CD14-positive monocyte (primary cell): ENCODE results near the gene HLA-DQA1. TPM values are rescaled to one million over a fixed set of nuclear protein-coding genes. Genes with fewer than 3 reads are reported as not detected.

ENCODE experiments used
- DNase-seq, 3 donors: peaks; one replicate each; pipeline ENCODE4 v3.0.0-alpha.2; 2011 to 2022
- H2AFZ ChIP-seq: 2 replicates; pipeline ENCODE4 v1.6.0; 2012; ENCODE audit warnings: mild to moderate bottlenecking, low read depth, low read length, inconsistent platforms; ENCODE audit not compliant: insufficient read depth, poor library complexity, severe bottlenecking
- H3K27ac ChIP-seq, 2 donors: 1 replicate in 1 of 2; 2 replicates in 1 of 2; pipeline ENCODE4 v1.5.1; 2012 to 2013; ENCODE audit warnings: low read length in 2 of 2, control low read depth in 1 of 2, inconsistent platforms in 1 of 2, low read depth in 1 of 2, mild to moderate bottlenecking in 1 of 2
- H3K27me3 ChIP-seq, 2 donors: one replicate each; pipeline versions ENCODE4 v1.6.0 to v1.6.1; 2011 to 2013; ENCODE audit warnings: low read length in 2 of 2; ENCODE audit not compliant: control insufficient read depth in 2 of 2, insufficient read depth in 2 of 2
- H3K36me3 ChIP-seq, 2 donors: replicated peaks in 1 of 2; 1 replicate in 1 of 2; 2 replicates in 1 of 2; pipeline versions ENCODE4 v1.5.1 to v1.6.1; 2012 to 2013; ENCODE audit warnings: low read length in 2 of 2, control low read depth in 1 of 2, inconsistent platforms in 1 of 2, mild to moderate bottlenecking in 1 of 2; ENCODE audit not compliant: insufficient read depth in 2 of 2, control insufficient read depth in 1 of 2
- H3K4me1 ChIP-seq, 2 donors: 1 replicate in 1 of 2; 2 replicates in 1 of 2; pipeline versions ENCODE4 v1.5.1 to v1.6.1; 2012 to 2013; ENCODE audit warnings: low read length in 2 of 2, control low read depth in 1 of 2, inconsistent platforms in 1 of 2, mild to moderate bottlenecking in 1 of 2, moderate library complexity in 1 of 2; ENCODE audit not compliant: insufficient read depth in 2 of 2, control insufficient read depth in 1 of 2
- H3K4me2 ChIP-seq: replicated peaks from 2 replicates; pipeline ENCODE3; 2012; ENCODE audit warnings: low read length, moderate library complexity, mild to moderate bottlenecking; ENCODE audit not compliant: poor library complexity, severe bottlenecking; ENCODE audit errors: extremely low read depth
- H3K4me3 ChIP-seq, 3 experiments: fragments of 200-600 bp in 1 of 3; sonication (generic) in 1 of 3; replicated peaks in 1 of 3; 1 replicate in 2 of 3; 2 replicates in 1 of 3; pipeline ENCODE4 v1.5.1; 2011 to 2013; ENCODE audit warnings: low read length in 3 of 3, mild to moderate bottlenecking in 3 of 3, control low read depth in 2 of 3, low read depth in 2 of 3, inconsistent platforms in 1 of 3, moderate library complexity in 1 of 3
- H3K79me2 ChIP-seq: 2 replicates; pipeline ENCODE4 v1.6.0; 2012; ENCODE audit warnings: mild to moderate bottlenecking, control low read depth, inconsistent platforms, low read length, moderate library complexity; ENCODE audit not compliant: insufficient read depth
- H3K9ac ChIP-seq: 2 replicates; pipeline ENCODE4 v1.6.0; 2017; ENCODE audit warnings: low read length, mild to moderate bottlenecking; ENCODE audit not compliant: insufficient read depth, poor library complexity, severe bottlenecking
- H3K9me3 ChIP-seq, 2 donors: replicated peaks in 1 of 2; 1 replicate in 1 of 2; 2 replicates in 1 of 2; pipeline versions ENCODE4 v1.5.1 to v1.6.1; 2012 to 2013; ENCODE audit warnings: low read length in 2 of 2, control low read depth in 1 of 2; ENCODE audit not compliant: control insufficient read depth in 1 of 2, insufficient read depth in 1 of 2
- H4K20me1 ChIP-seq: 2 replicates; pipeline ENCODE4 v1.6.0; 2012; ENCODE audit warnings: mild to moderate bottlenecking, low read length, control low read depth, moderate library complexity; ENCODE audit not compliant: insufficient read depth
- H3K27ac Mint-ChIP-seq, 7 donors: one replicate each; pipeline ENCODE4 v1.8.0; 2020; ENCODE audit warnings: mild to moderate bottlenecking in 7 of 7, mixed read lengths in 7 of 7, moderate library complexity in 6 of 7, inconsistent platforms in 2 of 7
- H3K27me3 Mint-ChIP-seq, 3 donors: one replicate each; pipeline ENCODE4 v1.8.0; 2021 to 2022; ENCODE audit warnings: low read depth in 3 of 3, mild to moderate bottlenecking in 3 of 3, mixed read lengths in 3 of 3, moderate library complexity in 3 of 3, inconsistent platforms in 1 of 3
- H3K36me3 Mint-ChIP-seq, 2 donors: one replicate each; pipeline ENCODE4 v1.8.0; 2020; ENCODE audit warnings: mixed read lengths in 2 of 2, inconsistent platforms in 1 of 2, mild to moderate bottlenecking in 1 of 2
- H3K4me1 Mint-ChIP-seq: one replicate; pipeline ENCODE4 v1.8.0; 2020; ENCODE audit warnings: mild to moderate bottlenecking, mixed read lengths
- H3K4me3 Mint-ChIP-seq, 2 donors: one replicate each; pipeline ENCODE4 v1.8.0; 2020; ENCODE audit warnings: mild to moderate bottlenecking in 2 of 2, mixed read lengths in 2 of 2, moderate library complexity in 1 of 2
- H3K9me3 Mint-ChIP-seq, 7 donors: one replicate each; pipeline ENCODE4 v1.8.0; 2020 to 2022; ENCODE audit warnings: mixed read lengths in 7 of 7, mild to moderate bottlenecking in 6 of 7, moderate library complexity in 6 of 7, inconsistent platforms in 2 of 7
- CTCF ChIP-seq: fragments of 200-600 bp; IDR thresholded peaks from one replicate; pipeline ENCODE4 v1.8.0; 2022; ENCODE audit warnings: antibody characterized with exemption, mild to moderate bottlenecking
- WGBS: methylation state at CpG from one replicate; pipeline ENCODE4 v1.1.5; 2013; ENCODE audit warnings: missing lambda C conversion rate; ENCODE audit not compliant: insufficient coverage; 5-methylcytosine and 5-hydroxymethylcytosine counted together
- intact Hi-C, 2 donors: fragments of 100-400 bp; cut with micrococcal nuclease; formaldehyde crosslinking; loops; one replicate each; pipeline versions ENCODE4 v1.15.0 to v1.15.1; 2023
- polyA plus RNA-seq, 3 donors: library from polyadenylated mRNA; depleted of rRNA in 1 of 3; unstranded in 2 of 3; stranded (reverse) in 1 of 3; fragments of 300-500 nt in 2 of 3; fragments of >200 nt in 1 of 3; fragmentation: Illumina TruSeq in 2 of 3; gene quantifications; 1 replicate in 2 of 3; 2 replicates in 1 of 3; pipeline ENCODE4 v1.2.3, GENCODE V29; 2012 to 2021

The HLA-DQA1 gene
- polyA plus RNA-seq, 3 donors, result 98.1 to 191 (median 117) TPM

GRCh38 chr6:32604434-32604877 is 32.8 kb upstream of the HLA-DQA1 start:
- H3K79me2 ChIP-seq, result no peaks in the 10 kb centered on the region
- Mint-ChIP-seq H3K27ac (peak overlapping the region in 6 of 7 donors; percentile 97 to 100 (median 98)), H3K27me3 (peaks cover 0 to 7% (median 0%) of the 10 kb centered on the region in 3 donors), H3K4me3 (peak overlapping the region; percentile 34 to 72), H3K4me1 (peaks cover 55% of the 10 kb centered on the region), H3K9me3 (peaks cover 0 to 6% (median under 1%) of the 10 kb centered on the region in 7 donors), H3K36me3 (peaks cover 0 to 5% of the 10 kb centered on the region in 2 donors)
- intact Hi-C loops, result no loop called here
- H2AFZ ChIP-seq, result no peak overlapping the region
- H3K4me1 ChIP-seq, result peaks cover 31 to 32% of the 10 kb centered on the region in 2 donors
- H3K9me3 ChIP-seq, result no peaks in the 10 kb centered on the region
- no peak for TF ChIP-seq CTCF
- peak; percentile 56 to 83 (median 71) for DNase-seq
- no peaks in the 10 kb centered on the region for H3K36me3 ChIP-seq
- no peaks in the 10 kb centered on the region for H3K27me3 ChIP-seq
- no peaks in the 10 kb centered on the region for H4K20me1 ChIP-seq
- H3K27ac ChIP-seq, result peak overlapping the region; percentile 46 to 90
- peak overlapping the region; percentile 56 for H3K9ac ChIP-seq
- peak overlapping the region; percentile 4 to 36 (median 21) for H3K4me3 ChIP-seq
- no CpG with 5 or more reads among the region's 3 CpGs for WGBS
- peak overlapping the region; percentile 37 for H3K4me2 ChIP-seq

GRCh38 chr6:32607263-32607987 is 29.8 kb upstream of the HLA-DQA1 start:
- Histone ChIP-seq H3K27me3 (no peaks in the 10 kb centered on the region), H4K20me1 (no peaks in the 10 kb centered on the region), H3K79me2 (no peaks in the 10 kb centered on the region), H3K4me1 (peaks cover 37 to 38% of the 10 kb centered on the region in 2 donors), H3K27ac (peak overlapping the region; percentile 15 to 98), H3K4me2 (no peak overlapping the region), H3K4me3 (no peak overlapping the region), H3K9ac (no peak overlapping the region), H2AFZ (no peak overlapping the region), H3K36me3 (no peaks in the 10 kb centered on the region), H3K9me3 (no peaks in the 10 kb centered on the region)
- DNase-seq, result peak in 2 of 3 donors; percentile 42 to 71
- 60% methylated on average over 2 of the region's 4 CpGs for WGBS
- Mint-ChIP-seq H3K4me1 (peaks cover 45% of the 10 kb centered on the region), H3K9me3 (peaks cover 0 to 4% (median 0%) of the 10 kb centered on the region in 7 donors), H3K4me3 (no peak overlapping the region), H3K27me3 (peaks cover 0 to 7% (median 0%) of the 10 kb centered on the region in 3 donors), H3K36me3 (peaks cover 0 to 10% of the 10 kb centered on the region in 2 donors), H3K27ac (peak overlapping the region in 5 of 7 donors; percentile 82 to 97 (median 93))
- TF ChIP-seq CTCF, result no peak
- intact Hi-C loops, result no loop called here
